MM.1S (cell line): ENCODE data around the gene TACR2.

Experiments
- DNase-seq: peaks from one replicate; pipeline ENCODE4 v3.0.0-alpha.2; 2015
- H2AFZ ChIP-seq: fragments of 300-600 bp; sonication (generic); 2 replicates; pipeline ENCODE4 v1.6.0; 2016; ENCODE audit warnings: antibody characterized with exemption, low read length
- H3F3A ChIP-seq: fragments of 300-600 bp; sonication (generic); 2 replicates; pipeline ENCODE4 v1.6.1; 2016; ENCODE audit warnings: mild to moderate bottlenecking, antibody characterized with exemption, low read length, moderate library complexity, mixed read lengths; ENCODE audit not compliant: insufficient read depth
- H3K27ac ChIP-seq: fragments of 300-600 bp; sonication (generic); 2 replicates; pipeline ENCODE4 v1.5.1; 2016; ENCODE audit warnings: mild to moderate bottlenecking, low read length
- H3K27me3 ChIP-seq: fragments of 300-600 bp; sonication (generic); replicated peaks from 2 replicates; pipeline ENCODE4 v1.6.0; 2016; ENCODE audit warnings: low read length; ENCODE audit not compliant: insufficient read depth
- H3K36me3 ChIP-seq: fragments of 300-600 bp; sonication (generic); replicated peaks from 2 replicates; pipeline ENCODE4 v1.6.1; 2016; ENCODE audit warnings: mild to moderate bottlenecking, low read length, mixed read lengths; ENCODE audit not compliant: insufficient read depth
- H3K4me1 ChIP-seq: fragments of 300-600 bp; sonication (generic); 2 replicates; pipeline ENCODE4 v1.6.1; 2016; ENCODE audit warnings: low read length, mixed read lengths
- H3K4me2 ChIP-seq: fragments of 300-600 bp; sonication (generic); 2 replicates; pipeline ENCODE4 v1.6.0; 2016; ENCODE audit warnings: low read depth, low read length
- H3K4me3 ChIP-seq: fragments of 300-600 bp; sonication (generic); 2 replicates; pipeline ENCODE4 v1.5.1; 2016; ENCODE audit warnings: low read length, mixed read lengths
- H3K79me2 ChIP-seq: fragments of 300-600 bp; sonication (generic); 2 replicates; pipeline ENCODE4 v1.6.1; 2016; ENCODE audit warnings: mixed run types, low read length, mixed read lengths
- H3K9ac ChIP-seq: fragments of 300-600 bp; sonication (generic); 2 replicates; pipeline ENCODE4 v1.6.1; 2016; ENCODE audit warnings: low read length, mixed read lengths
- H3K9me2 ChIP-seq: fragments of 300-600 bp; sonication (generic); replicated peaks from 2 replicates; pipeline ENCODE4 v1.6.1; 2016; ENCODE audit warnings: mild to moderate bottlenecking, low read length, mixed read lengths; ENCODE audit not compliant: insufficient read depth
- H3K9me3 ChIP-seq: fragments of 300-600 bp; sonication (generic); replicated peaks from 2 replicates; pipeline ENCODE4 v1.6.1; 2016; ENCODE audit warnings: mild to moderate bottlenecking, low read length, mixed read lengths; ENCODE audit not compliant: insufficient read depth
- H4K20me1 ChIP-seq: fragments of 300-600 bp; sonication (generic); 2 replicates; pipeline ENCODE4 v1.6.1; 2016; ENCODE audit warnings: mild to moderate bottlenecking, low read length, moderate library complexity, mixed read lengths; ENCODE audit not compliant: insufficient read depth
- EZH2 ChIP-seq: fragments of 300-600 bp; sonication (generic); optimal IDR thresholded peaks from 2 replicates; pipeline ENCODE3; 2017; ENCODE audit warnings: low read depth, mild to moderate bottlenecking, antibody characterized with exemption, low read length, mixed read lengths
- EZH2phosphoT487 ChIP-seq: fragments of 300-600 bp; sonication (generic); IDR thresholded peaks from 2 replicates; pipeline ENCODE4 v1.6.1; 2018; ENCODE audit warnings: antibody characterized with exemption, low read length
- TF ChIP-seq, protein P1 (sequence below): fragments of 300-600 bp; sonication (generic); IDR thresholded peaks from 2 replicates; pipeline ENCODE4 v1.5.1; 2016; ENCODE audit warnings: antibody characterized with exemption, low read length, mixed read lengths

The TACR2 gene

DNA sequence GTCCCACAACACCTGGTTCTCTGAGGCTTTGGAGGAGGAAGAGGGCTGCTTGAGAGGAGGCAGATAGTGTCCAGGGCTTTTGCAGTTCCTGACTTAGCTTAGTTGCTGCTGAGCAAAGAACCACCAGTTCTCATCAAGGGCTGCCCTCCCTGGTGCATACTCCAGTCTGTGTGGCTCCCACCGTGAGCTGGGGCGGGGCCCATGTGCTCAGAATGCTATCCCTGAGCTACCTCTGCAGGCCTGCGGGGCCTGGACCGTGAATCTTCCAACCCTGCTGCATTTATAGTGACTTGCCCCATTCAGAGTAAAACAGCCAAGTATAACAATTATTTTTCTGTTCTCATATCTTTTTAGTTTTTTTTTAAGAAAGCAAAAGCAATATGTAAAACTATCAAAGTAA is 49.2 kb downstream of the TACR2 start:
- no peak overlapping the region for H3K9ac ChIP-seq
- TF ChIP-seq, protein P1, sequence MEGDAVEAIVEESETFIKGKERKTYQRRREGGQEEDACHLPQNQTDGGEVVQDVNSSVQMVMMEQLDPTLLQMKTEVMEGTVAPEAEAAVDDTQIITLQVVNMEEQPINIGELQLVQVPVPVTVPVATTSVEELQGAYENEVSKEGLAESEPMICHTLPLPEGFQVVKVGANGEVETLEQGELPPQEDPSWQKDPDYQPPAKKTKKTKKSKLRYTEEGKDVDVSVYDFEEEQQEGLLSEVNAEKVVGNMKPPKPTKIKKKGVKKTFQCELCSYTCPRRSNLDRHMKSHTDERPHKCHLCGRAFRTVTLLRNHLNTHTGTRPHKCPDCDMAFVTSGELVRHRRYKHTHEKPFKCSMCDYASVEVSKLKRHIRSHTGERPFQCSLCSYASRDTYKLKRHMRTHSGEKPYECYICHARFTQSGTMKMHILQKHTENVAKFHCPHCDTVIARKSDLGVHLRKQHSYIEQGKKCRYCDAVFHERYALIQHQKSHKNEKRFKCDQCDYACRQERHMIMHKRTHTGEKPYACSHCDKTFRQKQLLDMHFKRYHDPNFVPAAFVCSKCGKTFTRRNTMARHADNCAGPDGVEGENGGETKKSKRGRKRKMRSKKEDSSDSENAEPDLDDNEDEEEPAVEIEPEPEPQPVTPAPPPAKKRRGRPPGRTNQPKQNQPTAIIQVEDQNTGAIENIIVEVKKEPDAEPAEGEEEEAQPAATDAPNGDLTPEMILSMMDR: no peak
- TF ChIP-seq EZH2phosphoT487 (no peak), EZH2 (no peak)
- no peaks in the 10 kb centered on the region for H3K27me3 ChIP-seq
- H3K9me2 ChIP-seq: no peaks in the 10 kb centered on the region
- H3K9me3 ChIP-seq: no peaks in the 10 kb centered on the region
- H3F3A ChIP-seq: no peaks in the 10 kb centered on the region
- H3K36me3 ChIP-seq: no peaks in the 10 kb centered on the region
- H3K4me1 ChIP-seq: no peaks in the 10 kb centered on the region
- H2AFZ ChIP-seq: no peak overlapping the region
- no peak overlapping the region for H3K4me3 ChIP-seq
- no peak overlapping the region for H3K27ac ChIP-seq
- no peaks in the 10 kb centered on the region for H4K20me1 ChIP-seq
- no peaks in the 10 kb centered on the region for H3K79me2 ChIP-seq
- DNase-seq: no peak
- H3K4me2 ChIP-seq: no peak overlapping the region

DNA sequence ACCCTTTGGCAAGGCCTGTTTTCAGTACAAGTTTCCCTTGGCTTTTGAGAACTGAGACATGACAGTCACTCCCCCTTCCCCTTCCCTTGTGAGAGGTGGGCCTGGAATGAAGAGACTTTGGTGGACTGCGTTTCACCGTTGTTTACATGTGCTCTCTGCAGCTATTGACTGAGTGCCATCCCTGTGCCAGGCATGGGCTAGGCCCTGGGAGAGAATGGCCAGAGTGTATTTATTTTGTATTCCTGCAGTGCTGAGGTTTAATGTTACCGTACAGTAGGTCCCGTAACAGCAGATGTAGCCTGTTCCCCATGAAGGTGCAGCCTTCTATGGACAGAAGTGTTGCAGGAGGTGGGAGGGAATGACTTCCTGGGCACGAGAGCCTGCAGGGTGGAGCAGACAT is 50.0 kb downstream of the TACR2 start:
- H4K20me1 ChIP-seq: no peaks in the 10 kb centered on the region
- no peaks in the 10 kb centered on the region for H3K79me2 ChIP-seq
- H3K9me3 ChIP-seq: no peaks in the 10 kb centered on the region
- H2AFZ ChIP-seq: no peak overlapping the region
- H3K9me2 ChIP-seq: no peaks in the 10 kb centered on the region
- no peak overlapping the region for H3K4me3 ChIP-seq
- no peak overlapping the region for H3K9ac ChIP-seq
- no peak overlapping the region for H3K27ac ChIP-seq
- no peak overlapping the region for H3K4me2 ChIP-seq
- no peaks in the 10 kb centered on the region for H3K36me3 ChIP-seq
- TF ChIP-seq EZH2phosphoT487 (no peak), EZH2 (no peak)
- TF ChIP-seq, protein P1: no peak
- no peak for DNase-seq
- no peaks in the 10 kb centered on the region for H3K4me1 ChIP-seq
- no peaks in the 10 kb centered on the region for H3K27me3 ChIP-seq
- H3F3A ChIP-seq: no peaks in the 10 kb centered on the region

DNA sequence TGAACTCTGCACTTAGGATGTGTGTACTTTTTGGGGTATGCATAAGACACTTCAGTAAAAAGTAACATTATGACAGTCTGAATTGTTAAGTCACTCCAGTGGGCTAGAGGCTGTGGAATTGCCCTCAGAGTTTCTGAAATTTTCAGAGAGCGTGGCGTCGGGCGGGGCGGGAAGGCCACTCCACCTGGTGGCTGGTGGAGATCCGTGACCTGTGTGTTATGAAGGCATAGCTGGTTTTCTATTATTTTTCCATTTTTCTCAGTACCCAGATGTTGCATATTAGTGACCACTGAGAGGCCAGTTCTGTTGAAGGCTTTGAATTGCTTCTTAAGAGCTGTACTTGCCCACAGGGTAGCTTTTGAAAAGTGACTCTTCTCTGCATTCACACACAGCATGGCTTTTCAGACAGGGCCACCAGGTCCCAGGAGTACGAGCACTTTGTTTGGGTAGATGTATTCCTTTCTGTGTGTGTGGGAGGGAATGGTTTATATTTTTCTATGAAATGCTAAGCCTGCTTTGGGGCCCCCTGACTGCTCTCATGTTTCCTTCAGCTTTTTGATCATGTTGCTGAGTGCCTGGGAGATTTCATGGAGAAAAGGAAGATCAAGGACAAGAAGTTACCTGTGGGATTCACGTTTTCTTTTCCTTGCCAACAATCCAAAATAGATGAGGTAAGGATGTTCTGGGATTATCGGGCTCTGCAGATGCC is 52.3 kb downstream of the TACR2 start:
- Histone ChIP-seq H3K4me2 (no peak overlapping the region), H4K20me1 (no peaks in the 10 kb centered on the region), H3K9me3 (no peaks in the 10 kb centered on the region), H3K9me2 (no peaks in the 10 kb centered on the region), H3K27ac (no peak overlapping the region), H2AFZ (no peak overlapping the region), H3K4me3 (no peak overlapping the region), H3K9ac (no peak overlapping the region), H3K27me3 (no peaks in the 10 kb centered on the region), H3F3A (no peaks in the 10 kb centered on the region), H3K4me1 (no peaks in the 10 kb centered on the region), H3K36me3 (no peaks in the 10 kb centered on the region), H3K79me2 (no peaks in the 10 kb centered on the region)
- DNase-seq: no peak
- TF ChIP-seq, protein P1: no peak
- TF ChIP-seq EZH2: no peak
- TF ChIP-seq EZH2phosphoT487: no peak
